ENCODE measurements around the gene MX1. TPM values are rescaled to one million over a fixed set of nuclear protein-coding genes. Genes with fewer than 3 reads are reported as not detected.

The MX1 gene
- total and polyA plus RNA-seq, 2 of the 13 experiments (the other 11 are each of a cell fraction or from before 2014, with no cell fraction given) = 2.6 to 5.8 TPM

GRCh38 chr21:41483973-41484372 lies 57.9 kb downstream of the MX1 start:
- Histone ChIP-seq H4K20me1 (ENCODE audit: insufficient read depth, low read length) (no peaks in the 10 kb centered on the region), H3K4me2 (ENCODE audit: low read depth, low read length) (no peak overlapping the region), H3K27me3 (ENCODE audit: control insufficient read depth in 1 of 2, insufficient read depth in 2 of 2, low read length in 2 of 2) (no peaks in the 10 kb centered on the region), H2AFZ (ENCODE audit: low read length) (no peak overlapping the region), H3K27ac (ENCODE audit: extremely low read length, insufficient read depth, low read length) (no peak overlapping the region), H3K4me3 (replicated peaks in 1 of 3; ENCODE audit: insufficient read depth in 1 of 3, low read depth in 2 of 3, low read length in 3 of 3) (no peak overlapping the region), H3K4me1 (ENCODE audit: insufficient read depth, low read length) (peaks cover 12% of the 10 kb centered on the region), H3K9ac (ENCODE audit: insufficient read depth, low read depth, low read length) (no peak overlapping the region), H3K36me3 (replicated peaks in 1 of 2; ENCODE audit: control insufficient read depth in 1 of 2, insufficient read depth in 2 of 2, low read length in 2 of 2) (no peaks in the 10 kb centered on the region), H3K9me3 (ENCODE audit: low read length) (no peaks in the 10 kb centered on the region), H3K79me2 (ENCODE audit: insufficient read depth, low read length) (no peaks in the 10 kb centered on the region)
- 67% methylated on average over 4 of the region's 4 CpGs for WGBS (ENCODE audit: low lambda C conversion rate)
- DNase-seq (ENCODE audit: low spot score) = no peak
- FAIRE-seq = no peak
- in situ Hi-C loops (cut with HindIII; ENCODE audit: extremely low pct_ligation_motif_present, low pct_unique_long_range_greater_than_20kb) = no loop called here
- no TSS peak for BruUV-seq (replicated peaks)
- ATAC-seq = no peak
- intact Hi-C loops (cut with micrococcal nuclease; ENCODE audit: unreplicated experiment) = no loop called here
- POLR2A ChIA-PET = no interaction called here
- TF ChIP-seq KDM3A (CRISPR knock-in tag; IDR thresholded peaks at IDR 0.05; ENCODE audit: low read depth) (no peak), HMGXB3 (CRISPR knock-in tag; IDR thresholded peaks at IDR 0.05; ENCODE audit: borderline replicate concordance) (no peak), SIX4 (CRISPR knock-in tag; IDR thresholded peaks at IDR 0.05) (no peak), JDP2 (CRISPR knock-in tag; IDR thresholded peaks at IDR 0.05; ENCODE audit: borderline replicate concordance) (no peak), NR2F6 (IDR thresholded peaks at IDR 0.05) (no peak), NR2F6 (CRISPR knock-in tag; IDR thresholded peaks at IDR 0.05) (no peak), ZC3H4 (CRISPR knock-in tag; IDR thresholded peaks at IDR 0.05; ENCODE audit: borderline replicate concordance) (no peak), ZNF30 (CRISPR knock-in tag; IDR thresholded peaks at IDR 0.05) (no peak), SSRP1 (CRISPR knock-in tag; IDR thresholded peaks at IDR 0.05) (no peak), ZNF605 (CRISPR knock-in tag; IDR thresholded peaks at IDR 0.05) (no peak), GABPA (IDR thresholded peaks at IDR 0.05; ENCODE audit: low read depth, low read length) (no peak), GABPA (CRISPR knock-in tag; IDR thresholded peaks at IDR 0.05; ENCODE audit: low read depth) (no peak)
- CTCF ChIA-PET (ENCODE audit: low intra/inter-chr PET ratio, low total read pairs) = no interaction called here

Data from HepG2 (cell line).